GM08714 (cell line): ENCODE results near the gene SH2D4B.
"Not testable (repeated sequence)": the region's sequence is repeated elsewhere in the genome, so short reads cannot be mapped to it uniquely, and the experiment has no call there.

Experiments
- H3K4me3 ChIP-seq: fragments of 200-500 bp; sonication (Bioruptor generic); 2 replicates; pipeline ENCODE4 v1.5.1; 2014; ENCODE audit warnings: mild to moderate bottlenecking, low read length, inconsistent platforms
- ZNF274 ChIP-seq: IDR thresholded peaks from 2 replicates; pipeline ENCODE4 v1.6.1; 2012; ENCODE audit warnings: mild to moderate bottlenecking, low read depth, low read length

SH2D4B gene

GRCh38 chr10:80526742-80527141, 11.0 kb upstream of the SH2D4B start:
- H3K4me3 ChIP-seq, result no peak overlapping the region
- TF ChIP-seq ZNF274, result no peak

DNA sequence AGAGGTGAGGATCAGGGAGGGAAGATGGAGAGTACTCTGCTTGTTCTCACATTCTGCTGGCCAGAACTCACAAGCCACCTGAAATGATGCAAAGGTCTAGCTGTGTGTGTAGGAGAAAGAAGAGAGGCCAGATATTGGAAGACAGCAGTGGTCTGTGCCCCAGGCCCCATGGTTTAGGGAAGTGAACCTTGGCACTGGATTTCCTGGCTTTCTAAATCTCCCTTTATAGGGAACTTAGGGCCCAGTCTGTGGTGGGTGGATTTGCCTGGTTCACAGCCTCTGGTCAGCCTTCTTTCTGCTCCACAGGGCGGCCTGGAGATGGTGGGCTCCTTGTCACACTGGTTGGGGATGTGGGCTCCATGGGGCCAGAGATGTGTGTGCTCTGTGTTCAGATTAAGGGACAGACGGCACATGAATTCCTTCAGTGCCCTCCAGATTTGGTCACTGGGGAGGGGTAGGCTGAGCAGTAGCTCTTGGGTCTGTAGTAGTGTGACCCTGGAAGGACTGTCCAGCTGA, 9.5 kb upstream of the SH2D4B start:
- no peak for TF ChIP-seq ZNF274
- no peak overlapping the region for H3K4me3 ChIP-seq

- no peak for TF ChIP-seq ZNF274
These were observed 8.8 kb upstream of the SH2D4B start for GRCh38 chr10:80528901-80529300.

GRCh38 chr10:80529604-80530003, 8.1 kb upstream of the SH2D4B start:
- no peak for TF ChIP-seq ZNF274
- no peak overlapping the region for H3K4me3 ChIP-seq

More at GRCh38 chr10:80528901-80529300, 8.8 kb upstream of the SH2D4B start:
- H3K4me3 ChIP-seq, result no peak overlapping the region

DNA sequence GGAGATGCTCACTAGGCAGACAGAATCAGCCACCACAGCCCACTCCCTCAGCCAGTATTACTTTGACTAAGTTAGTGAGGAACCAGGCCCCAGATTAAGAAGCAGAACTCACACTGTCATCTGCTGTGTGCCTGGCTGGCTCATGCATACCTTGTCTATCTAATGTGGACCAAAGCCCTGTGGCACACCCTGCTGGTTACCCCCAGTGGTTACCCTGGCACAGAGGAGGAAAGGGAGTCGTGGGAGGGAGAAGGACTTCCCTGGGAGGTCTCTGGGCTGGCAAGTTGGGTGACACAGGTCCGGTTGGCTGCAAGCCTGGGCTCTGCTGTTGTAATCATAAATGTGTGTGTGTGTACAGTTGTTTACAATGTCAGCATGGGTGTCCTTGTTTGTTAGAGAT, 7.5 kb upstream of the SH2D4B start:
- H3K4me3 ChIP-seq, result no peak overlapping the region
- no peak for TF ChIP-seq ZNF274

GRCh38 chr10:80530816-80531215, 6.9 kb upstream of the SH2D4B start:
- no peak for TF ChIP-seq ZNF274
- no peak overlapping the region for H3K4me3 ChIP-seq

DNA sequence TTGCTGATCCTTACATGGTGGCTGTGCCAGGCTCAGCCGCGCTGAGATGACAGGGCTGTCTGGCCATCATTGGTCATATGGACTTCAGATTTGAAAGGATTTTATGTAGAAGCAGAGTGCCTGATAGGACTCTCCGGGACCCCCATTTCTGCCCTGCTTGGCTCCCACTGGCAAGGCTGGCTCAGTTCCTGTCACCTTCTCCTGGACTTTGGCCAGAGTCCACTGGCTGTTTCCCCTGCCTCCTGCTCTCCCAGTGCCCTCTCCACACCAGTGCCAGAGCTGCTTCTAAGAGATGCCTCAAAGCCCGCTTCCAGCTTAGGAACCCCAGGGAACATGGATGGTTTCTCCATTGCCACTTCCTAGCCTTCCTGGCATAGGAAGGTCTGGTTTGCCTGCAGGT, 5.1 kb upstream of the SH2D4B start:
- H3K4me3 ChIP-seq, result no peak overlapping the region
- no peak for TF ChIP-seq ZNF274

DNA sequence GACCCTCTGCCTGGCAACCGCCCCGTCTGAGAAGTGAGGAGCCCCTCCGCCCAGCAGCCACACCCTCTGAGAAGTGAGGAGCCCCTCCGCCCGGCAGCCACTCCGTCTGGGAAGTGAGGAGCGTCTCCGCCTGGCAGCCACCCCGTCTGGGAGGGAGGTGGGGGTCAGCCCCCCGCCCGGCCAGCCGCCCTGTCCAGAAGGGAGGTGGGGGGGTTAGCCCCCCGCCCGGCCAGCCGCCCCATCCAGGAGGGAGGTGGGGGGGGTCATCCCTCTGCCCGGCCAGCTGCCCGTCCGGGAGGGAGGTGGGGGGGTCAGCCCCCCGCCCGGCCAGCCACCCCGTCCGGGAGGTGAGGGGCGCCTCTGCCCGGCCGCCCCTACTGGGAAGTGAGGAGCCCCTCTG, 3.6 kb upstream of the SH2D4B start:
- H3K4me3 ChIP-seq, result not testable (repeated sequence)

GRCh38 chr10:80534646-80535045, 3.1 kb upstream of the SH2D4B start:
- H3K4me3 ChIP-seq, result not testable (repeated sequence)

- H3K4me3 ChIP-seq, result peak overlapping the region; percentile 71; the same call in 1 of the 2 replicates
- no peak for TF ChIP-seq ZNF274
These were observed 1.9 kb upstream of the SH2D4B start for GRCh38 chr10:80535671-80536360.

DNA sequence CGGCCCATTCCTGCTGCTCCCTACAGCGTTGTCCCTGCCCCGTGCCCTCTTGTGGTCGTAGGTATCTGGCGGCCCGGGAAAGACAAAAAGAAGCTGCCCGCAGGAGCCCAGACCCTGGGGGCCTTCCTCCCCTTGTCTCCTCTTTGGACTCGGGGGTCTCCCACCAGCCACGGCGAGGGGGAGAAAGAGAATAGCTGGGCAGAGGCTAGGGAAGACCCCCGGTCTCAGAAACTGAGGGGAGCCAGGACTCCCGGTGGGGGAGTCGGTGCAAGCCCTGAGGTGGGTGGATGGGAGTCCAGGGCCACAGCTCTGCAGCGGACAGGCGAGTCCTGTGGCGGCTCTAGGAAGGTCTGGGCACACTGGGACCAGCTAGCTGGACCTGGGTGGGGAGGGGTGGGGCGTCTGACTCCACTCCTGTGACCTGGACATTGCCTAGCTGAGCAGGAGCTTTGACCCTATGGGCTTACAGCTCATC, 1.3 kb upstream of the SH2D4B start:
- no peak for TF ChIP-seq ZNF274
- H3K4me3 ChIP-seq, result peak overlapping the region; percentile 71; the same call in 1 of the 2 replicates

DNA sequence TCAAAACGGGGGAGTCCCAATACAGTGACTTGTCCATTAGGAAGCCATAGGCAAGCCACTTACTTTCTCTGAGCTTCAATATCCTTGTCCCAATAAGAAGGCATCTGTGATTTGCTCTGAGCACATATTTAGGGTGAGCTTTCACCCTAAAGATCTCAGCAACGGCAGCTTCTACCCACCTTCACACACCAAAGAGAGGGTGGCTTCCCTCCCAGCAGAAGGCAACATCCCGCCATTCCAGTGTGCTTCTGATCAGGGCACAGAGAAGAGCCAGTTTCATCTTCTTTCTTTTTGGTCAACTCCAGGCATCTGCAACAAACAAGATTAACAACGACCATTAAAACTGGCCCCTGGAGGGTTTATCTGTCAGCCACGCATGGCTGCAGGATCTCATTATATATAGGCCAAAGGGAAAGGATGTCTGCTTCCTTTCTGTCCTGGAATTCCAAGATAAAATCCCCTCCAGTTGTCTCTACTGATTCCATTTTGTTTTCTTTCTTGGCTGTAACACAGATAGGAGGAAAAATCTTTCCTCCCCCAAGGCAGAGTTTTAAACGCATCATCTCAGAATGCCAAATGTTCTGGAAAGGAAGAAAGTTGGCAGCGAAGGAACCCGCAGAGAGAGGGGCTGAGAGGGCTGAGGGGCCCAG, 491 bp upstream of the SH2D4B start:
- H3K4me3 ChIP-seq, result no peak overlapping the region
- TF ChIP-seq ZNF274, result no peak

- no peak for TF ChIP-seq ZNF274
- no peak overlapping the region for H3K4me3 ChIP-seq
These were observed 931 bp downstream of the SH2D4B start for GRCh38 chr10:80538481-80539185.

DNA sequence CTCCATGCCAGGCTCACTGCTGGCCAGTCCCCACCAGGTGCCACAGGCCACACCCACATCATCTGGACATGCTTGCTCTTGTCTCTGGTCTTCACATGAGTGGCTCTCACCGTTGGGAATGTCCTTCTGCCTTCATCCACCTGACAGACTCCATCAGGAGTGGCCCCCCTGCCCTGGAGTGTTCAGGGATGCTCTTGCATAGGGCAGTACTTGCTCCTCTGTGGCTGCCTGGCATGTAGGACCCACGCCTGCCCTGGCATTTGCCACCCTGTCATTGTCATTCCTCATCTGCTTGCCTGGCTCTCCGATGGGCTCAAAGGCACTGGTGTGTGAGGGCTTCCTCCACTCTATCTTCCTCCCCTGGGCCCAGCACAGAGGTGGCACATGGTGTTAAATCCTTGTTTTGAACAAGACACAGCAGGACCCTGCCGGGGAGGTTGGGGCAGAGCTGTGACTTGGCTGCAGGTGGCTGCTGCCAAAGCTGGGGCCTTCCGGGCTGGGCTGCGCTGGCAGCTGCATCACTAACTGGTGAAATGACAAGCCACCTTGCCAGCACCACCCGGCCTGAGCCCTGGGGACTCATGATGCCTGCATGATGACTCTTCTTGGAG, 1.8 kb downstream of the SH2D4B start:
- H3K4me3 ChIP-seq, result no peak overlapping the region
- TF ChIP-seq ZNF274, result no peak
